HAP-1 (cell line): ENCODE data around the gene RETREG2.

Experiments used
- DNase-seq, 2 experiments: peaks; one replicate each; pipeline ENCODE4 v3.0.0-alpha.2; 2016 to 2020; ENCODE audit warnings: low spot score in 2 of 2
- H3K27me3 ChIP-seq: fragments of 250-450 bp; sonication (Bioruptor Pico); 2 replicates; pipeline ENCODE4 v1.5.1; 2020; ENCODE audit warnings: low read depth, mild to moderate bottlenecking, moderate library complexity
- H3K36me3 ChIP-seq: fragments of 250-450 bp; sonication (Bioruptor Pico); replicated peaks from 2 replicates; pipeline ENCODE4 v1.5.1; 2020; ENCODE audit warnings: mild to moderate bottlenecking
- H3K4me1 ChIP-seq: fragments of 250-450 bp; sonication (Bioruptor Pico); 2 replicates; pipeline ENCODE4 v1.5.1; 2020; ENCODE audit warnings: mild to moderate bottlenecking
- H3K4me3 ChIP-seq: fragments of 250-450 bp; sonication (Bioruptor Pico); 2 replicates; pipeline ENCODE4 v1.5.1; 2020; ENCODE audit warnings: mild to moderate bottlenecking, moderate library complexity
- H3K9me3 ChIP-seq: fragments of 250-450 bp; sonication (Bioruptor Pico); 2 replicates; pipeline ENCODE4 v1.5.1; 2020; ENCODE audit warnings: mild to moderate bottlenecking, moderate library complexity
- in situ Hi-C: fragments of 300-500 bp; cut with MboI; formaldehyde crosslinking; loops from 3 replicates; pipeline ENCODE4 v1.14.3; 2020; ENCODE audit warnings: low sequenced_read_pairs, inconsistent platforms, mixed read lengths

RETREG2 gene

GRCh38 chr2:219159771-219160185 is 18.3 kb upstream of the RETREG2 start:
- peak overlapping the region; percentile 62 for H3K4me3 ChIP-seq
- in situ Hi-C loops: loop anchor here (5.0 to 10.0 kb wide), 2 partner anchors 105 to 138 kb away; no protein-coding TSS in a partner anchor

DNA sequence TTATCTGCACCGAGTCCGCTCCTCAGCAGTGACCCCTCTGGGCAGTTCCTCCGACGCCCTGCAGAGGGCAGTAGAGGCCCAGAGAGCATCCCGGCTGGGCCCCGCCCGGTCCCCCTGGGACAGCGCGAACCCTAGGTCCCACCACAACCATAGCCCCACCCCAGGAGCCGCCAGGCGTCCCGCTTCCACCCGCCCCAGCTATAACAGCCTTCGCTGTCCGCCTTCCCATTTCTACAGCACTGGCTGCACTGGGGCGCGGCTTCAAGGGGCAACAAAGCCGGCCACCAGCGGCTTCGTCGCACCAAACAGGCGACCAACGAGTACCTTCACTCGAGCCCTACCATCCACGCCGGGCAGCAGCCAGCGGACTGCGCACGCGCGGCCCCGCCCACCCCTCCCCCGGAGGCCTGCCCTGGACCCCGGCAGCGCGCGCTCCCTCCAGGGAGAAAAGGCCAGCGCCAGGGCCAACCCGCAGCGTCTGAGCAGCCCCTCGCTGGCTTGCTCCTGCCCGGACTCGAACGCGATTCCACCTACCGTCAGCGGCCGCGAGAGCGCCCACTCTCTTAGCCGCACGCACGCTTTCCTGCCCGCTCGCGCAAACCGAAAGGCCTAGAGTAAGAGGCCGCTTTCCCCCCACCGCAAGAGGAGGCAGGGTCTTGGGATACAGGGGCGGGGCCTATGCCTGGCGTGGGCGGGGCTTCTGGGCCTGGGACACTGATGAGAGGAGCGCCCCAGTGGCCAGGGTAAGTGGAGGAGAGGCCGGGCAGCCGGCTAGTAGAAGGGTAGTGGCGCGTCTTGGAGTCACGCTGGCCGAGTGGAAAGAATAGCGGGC is 17.7 kb upstream of the RETREG2 start, which contains the start of gene NHEJ1:
NHEJ1 (minus strand) TSS at position 630 of the 832 bp plus-strand sequence. CDS start 2,453 bp downstream, outside the sequence.
- Histone ChIP-seq H3K4me3 (peak within 1 kb of the TSS; percentile 62), H3K4me1 (peaks cover 17% of the 10 kb centered on the region), H3K36me3 (no peaks in the 10 kb centered on the region), H3K9me3 (no peaks in the 10 kb centered on the region), H3K27me3 (no peaks in the 10 kb centered on the region)
- in situ Hi-C loops: loop anchor here (5.0 kb wide), 1 partner anchor 137 kb away; no protein-coding TSS in a partner anchor
- DNase-seq: peak; percentile 82 to 98

More at GRCh38 chr2:219159771-219160185, 18.3 kb upstream of the RETREG2 start:
- no peaks in the 10 kb centered on the region for H3K9me3 ChIP-seq
- no peaks in the 10 kb centered on the region for H3K27me3 ChIP-seq
- no peaks in the 10 kb centered on the region for H3K36me3 ChIP-seq
- no peak for DNase-seq
- H3K4me1 ChIP-seq: peaks cover 17% of the 10 kb centered on the region

GRCh38 chr2:219161097-219161496 is 17.0 kb upstream of the RETREG2 start:
- H3K36me3 ChIP-seq: no peaks in the 10 kb centered on the region
- in situ Hi-C loops: loop anchor here (5.0 kb wide), 1 partner anchor 136 kb away; no protein-coding TSS in a partner anchor
- H3K27me3 ChIP-seq: no peaks in the 10 kb centered on the region
- H3K4me1 ChIP-seq: peaks cover 17% of the 10 kb centered on the region
- peak overlapping the region; percentile 62 for H3K4me3 ChIP-seq
- DNase-seq: no peak
- H3K9me3 ChIP-seq: no peaks in the 10 kb centered on the region

GRCh38 chr2:219163156-219163555 is 14.9 kb upstream of the RETREG2 start:
- Histone ChIP-seq H3K9me3 (no peaks in the 10 kb centered on the region), H3K4me1 (peaks cover 8% of the 10 kb centered on the region), H3K27me3 (no peaks in the 10 kb centered on the region), H3K36me3 (no peaks in the 10 kb centered on the region), H3K4me3 (no peak overlapping the region)
- in situ Hi-C loops: loop anchor here (5.0 kb wide), 1 partner anchor 134 kb away; no protein-coding TSS in a partner anchor
- DNase-seq: no peak

GRCh38 chr2:219165058-219165911 is 12.8 kb upstream of the RETREG2 start:
- Histone ChIP-seq H3K4me1 (peaks cover 5% of the 10 kb centered on the region; the same call in 1 of the 2 replicates), H3K9me3 (no peaks in the 10 kb centered on the region)
- in situ Hi-C loops: no loop called here

DNA sequence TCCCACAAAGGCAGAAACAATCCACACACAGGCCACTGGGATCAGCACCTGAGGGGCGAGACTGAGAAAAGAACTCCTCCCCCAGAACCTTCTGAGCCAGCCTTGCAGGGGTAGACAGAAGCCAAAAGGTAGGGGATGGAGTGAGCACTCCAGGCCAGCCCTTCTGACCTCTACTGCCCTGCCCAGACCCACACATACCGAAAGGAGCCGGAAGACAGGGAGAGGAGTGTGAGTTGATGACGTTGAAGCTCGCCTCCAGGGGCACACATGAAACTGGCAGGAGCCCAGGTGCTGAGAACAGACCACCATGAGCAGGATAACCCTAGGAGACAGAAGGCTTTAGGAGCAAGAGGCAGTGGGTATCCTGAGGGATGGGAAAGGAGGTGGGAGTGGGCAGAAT is 10.1 kb upstream of the RETREG2 start:
- Histone ChIP-seq H3K4me3 (no peak overlapping the region), H3K4me1 (no peaks in the 10 kb centered on the region), H3K36me3 (peaks cover 9% of the 10 kb centered on the region), H3K9me3 (no peaks in the 10 kb centered on the region), H3K27me3 (no peaks in the 10 kb centered on the region)
- in situ Hi-C loops: no loop called here
- DNase-seq: no peak

More at GRCh38 chr2:219165058-219165911, 12.8 kb upstream of the RETREG2 start:
- DNase-seq: no peak
- Histone ChIP-seq H3K27me3 (no peaks in the 10 kb centered on the region), H3K36me3 (no peaks in the 10 kb centered on the region), H3K4me3 (no peak overlapping the region)

DNA sequence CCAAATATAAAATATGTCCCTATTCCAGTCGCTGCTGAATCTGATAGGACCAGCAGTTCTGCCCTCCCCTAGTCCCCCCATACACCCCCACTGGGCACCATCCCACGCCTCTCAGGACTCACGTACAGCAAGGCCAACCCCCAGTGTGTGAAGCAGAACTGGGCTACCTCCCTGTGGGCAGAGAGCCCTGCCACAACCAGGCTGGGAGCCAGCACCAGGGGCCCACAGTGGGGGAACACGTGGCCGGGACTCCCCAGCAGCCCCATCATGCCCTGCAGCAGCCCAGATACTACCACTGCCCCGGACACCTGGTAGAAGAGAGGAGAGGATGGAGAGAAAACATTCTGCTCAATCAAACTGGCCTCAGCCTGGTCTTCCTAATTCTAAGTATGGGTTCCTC is 9.5 kb upstream of the RETREG2 start:
- no peaks in the 10 kb centered on the region for H3K4me1 ChIP-seq
- H3K9me3 ChIP-seq: no peaks in the 10 kb centered on the region
- H3K4me3 ChIP-seq: no peak overlapping the region
- DNase-seq: no peak
- peaks cover 13% of the 10 kb centered on the region for H3K36me3 ChIP-seq
- in situ Hi-C loops: no loop called here
- no peaks in the 10 kb centered on the region for H3K27me3 ChIP-seq

DNA sequence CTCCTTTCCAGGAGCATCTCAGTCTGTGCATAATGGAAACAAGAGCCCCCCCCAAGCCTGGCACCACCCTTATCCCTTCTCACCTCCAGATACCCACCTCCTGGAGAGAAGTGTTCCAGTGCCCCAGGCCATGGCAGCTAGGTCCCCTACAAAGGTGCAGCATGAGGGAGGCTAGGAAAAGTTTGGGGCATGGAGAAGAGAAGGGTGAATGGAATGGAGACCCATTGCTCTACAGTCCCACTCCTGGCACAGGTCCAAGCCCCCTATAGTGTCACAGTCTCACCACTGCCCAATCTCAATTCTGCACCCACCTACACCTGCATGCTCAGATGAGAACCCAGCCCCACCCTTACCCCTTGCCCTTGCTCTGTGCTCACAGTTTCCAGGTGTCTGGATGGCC is 9.1 kb upstream of the RETREG2 start:
- in situ Hi-C loops: no loop called here
- no peaks in the 10 kb centered on the region for H3K27me3 ChIP-seq
- no peaks in the 10 kb centered on the region for H3K4me1 ChIP-seq
- H3K36me3 ChIP-seq: peaks cover 13% of the 10 kb centered on the region
- H3K4me3 ChIP-seq: no peak overlapping the region
- H3K9me3 ChIP-seq: no peaks in the 10 kb centered on the region
- no peak for DNase-seq

DNA sequence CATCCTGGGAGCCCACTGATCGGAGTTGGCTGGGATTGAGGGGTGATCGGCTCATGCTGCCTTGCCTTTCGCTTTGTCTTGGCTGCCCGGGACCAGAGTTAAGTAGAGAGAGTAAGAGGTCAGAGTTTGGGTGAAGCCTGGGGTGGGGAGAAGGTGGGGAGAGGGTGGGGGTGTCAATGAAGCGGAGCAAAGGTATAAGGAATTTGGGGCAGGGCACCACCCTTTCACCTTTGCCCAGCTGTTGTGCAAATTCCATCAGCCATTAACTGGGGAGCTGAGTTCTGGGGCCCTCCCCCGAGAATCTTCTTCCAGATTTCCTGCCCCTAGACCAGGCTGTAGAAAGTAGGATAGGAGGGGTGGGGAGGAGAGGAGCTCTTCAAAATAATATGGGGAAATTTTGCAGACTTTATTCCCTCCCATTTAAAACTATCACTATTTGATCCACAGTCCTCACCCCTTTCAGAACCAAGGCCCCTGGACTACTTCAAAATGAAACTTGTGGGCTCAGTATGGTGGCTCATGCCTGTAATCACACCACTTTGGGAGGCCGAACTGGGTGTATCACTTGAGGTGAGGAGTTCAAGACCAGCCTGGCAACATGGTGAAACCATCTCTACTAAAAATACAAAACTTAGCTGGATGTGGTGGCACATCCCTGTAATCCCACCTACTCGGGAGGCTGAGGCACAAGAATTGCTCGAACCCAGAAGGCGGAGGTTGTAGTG is 8.0 kb upstream of the RETREG2 start, which contains the start of gene SLC23A3:
SLC23A3 (minus strand) TSS at position 100 of the 725 bp plus-strand sequence; CDS start at position 55, 45 bp downstream.
- Histone ChIP-seq H3K4me1 (no peaks in the 10 kb centered on the region), H3K36me3 (peaks cover 13% of the 10 kb centered on the region), H3K4me3 (no peak within 1 kb of the TSS), H3K9me3 (no peaks in the 10 kb centered on the region), H3K27me3 (no peaks in the 10 kb centered on the region)
- in situ Hi-C loops: no loop called here
- no peak for DNase-seq

DNA sequence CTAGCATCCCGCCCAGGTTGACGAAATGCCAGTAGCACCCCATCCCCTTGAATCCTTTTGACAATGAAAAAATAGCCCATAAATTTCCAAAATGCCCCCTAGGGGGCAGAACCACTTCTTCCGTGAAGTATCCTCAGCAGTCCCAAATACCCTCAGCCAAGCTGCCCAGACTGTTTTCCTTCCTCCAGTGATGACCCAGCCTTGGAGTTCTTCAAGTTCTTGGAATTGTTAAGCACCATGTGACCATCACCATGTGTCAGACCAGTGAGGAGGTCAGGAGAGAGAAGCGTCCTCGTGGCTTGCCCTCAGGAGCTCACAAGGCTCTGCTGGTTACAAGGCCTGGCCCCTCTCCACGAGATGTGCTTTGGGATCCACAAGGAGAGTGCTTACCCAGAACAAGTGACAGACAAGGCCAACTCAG is 6.8 kb upstream of the RETREG2 start:
- H3K27me3 ChIP-seq: no peaks in the 10 kb centered on the region
- peaks cover 3% of the 10 kb centered on the region; the same call in 1 of the 2 replicates for H3K4me1 ChIP-seq
- peak; percentile 38 to 63 for DNase-seq
- in situ Hi-C loops: no loop called here
- H3K36me3 ChIP-seq: peaks cover 13% of the 10 kb centered on the region
- H3K9me3 ChIP-seq: no peaks in the 10 kb centered on the region
- no peak overlapping the region for H3K4me3 ChIP-seq

DNA sequence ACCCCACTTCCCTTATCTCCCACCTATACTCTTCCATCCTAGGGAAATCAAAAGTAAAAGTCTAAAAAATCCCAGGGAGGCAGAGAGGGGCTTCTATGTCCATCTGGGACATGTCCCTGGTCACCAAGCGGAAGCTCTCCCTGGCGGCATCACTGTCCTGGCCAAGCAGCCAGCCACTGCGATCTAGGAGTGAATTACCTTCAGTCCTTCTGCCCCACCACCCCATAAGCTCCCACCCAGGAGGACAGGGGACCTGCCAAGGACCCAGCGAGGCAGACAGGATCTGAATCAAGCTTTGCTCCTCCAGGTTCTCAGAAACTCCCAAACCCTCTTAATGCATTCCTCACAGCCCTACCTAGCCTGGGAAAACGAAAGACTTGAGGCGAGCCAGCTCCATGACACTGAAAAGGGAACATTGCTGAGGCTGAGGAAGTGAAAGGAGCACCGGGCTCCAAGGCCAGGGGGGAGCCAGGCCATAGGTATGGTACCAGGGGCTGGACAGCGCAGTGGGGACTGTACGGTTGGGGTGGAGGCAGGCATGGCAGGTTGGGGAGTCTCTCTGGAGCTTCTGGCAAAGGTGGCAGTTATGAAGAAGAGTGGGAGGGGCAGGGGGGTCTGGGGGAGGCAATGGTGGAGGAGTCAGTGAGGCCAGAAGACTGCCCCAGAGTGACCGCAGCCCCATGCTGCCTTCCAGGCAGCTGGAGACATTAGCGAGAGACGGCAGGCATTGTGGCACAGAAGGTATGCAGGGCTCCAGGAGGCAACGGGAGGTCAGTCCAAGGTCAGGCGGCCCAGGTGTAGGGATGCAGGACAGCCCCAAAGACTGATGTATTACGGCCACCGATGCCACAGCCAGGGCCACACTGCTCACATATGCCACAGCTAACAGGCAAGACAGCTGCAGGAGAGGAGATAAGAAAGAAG is 5.6 kb upstream of the RETREG2 start:
- H3K27me3 ChIP-seq: no peaks in the 10 kb centered on the region
- no peak for DNase-seq
- H3K36me3 ChIP-seq: peaks cover 13% of the 10 kb centered on the region
- in situ Hi-C loops: no loop called here
- H3K4me1 ChIP-seq: peaks cover 3% of the 10 kb centered on the region; the same call in 1 of the 2 replicates
- no peaks in the 10 kb centered on the region for H3K9me3 ChIP-seq
- H3K4me3 ChIP-seq: no peak overlapping the region

- Histone ChIP-seq H3K36me3 (peaks cover 13% of the 10 kb centered on the region), H3K27me3 (no peaks in the 10 kb centered on the region), H3K4me1 (peaks cover 3% of the 10 kb centered on the region; the same call in 1 of the 2 replicates), H3K9me3 (no peaks in the 10 kb centered on the region), H3K4me3 (no peak overlapping the region)
- DNase-seq: no peak
- in situ Hi-C loops: no loop called here
Observed at GRCh38 chr2:219173176-219173575, 4.9 kb upstream of the RETREG2 start.
